C4-2B (cell line): ENCODE results near the gene ACR.
"Not testable (repeated sequence)": the region's sequence is repeated elsewhere in the genome, so short reads cannot be mapped to it uniquely, and the experiment has no call there.

Experiments used
- H3K27ac ChIP-seq: fragments of 450-650 bp; 2 replicates; pipeline ENCODE4 v1.5.1; 2017
- ZFX ChIP-seq: fragments of 450-650 bp; IDR thresholded peaks from 2 replicates; pipeline ENCODE4 v1.6.1; 2017
- TF ChIP-seq, protein P1 (sequence below): fragments of 450-650 bp; conservative IDR thresholded peaks from 2 replicates; pipeline ENCODE4 v1.5.1; 2017; ENCODE audit warnings: mild to moderate bottlenecking

The ACR gene

DNA sequence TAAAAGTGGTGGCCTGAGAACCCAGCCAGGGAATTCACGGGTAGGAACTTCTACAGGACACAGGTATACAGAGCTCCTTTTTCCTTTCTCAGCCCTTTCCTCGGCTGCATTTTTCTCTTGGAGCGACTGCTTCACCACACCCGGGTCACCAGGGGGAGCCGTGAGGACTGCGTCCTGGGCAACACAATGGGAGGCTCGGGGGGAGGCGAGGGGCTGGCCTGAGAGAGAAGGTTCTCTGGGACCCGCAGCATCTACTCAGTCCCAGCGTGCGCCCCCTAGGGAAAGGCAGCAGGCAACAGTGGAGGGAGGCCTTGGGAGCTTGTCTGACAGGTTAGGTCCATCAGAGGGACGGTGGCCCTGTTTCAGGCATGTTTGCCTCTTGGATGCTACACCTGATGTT lies 37.1 kb downstream of the ACR start:
- TF ChIP-seq, protein P1, sequence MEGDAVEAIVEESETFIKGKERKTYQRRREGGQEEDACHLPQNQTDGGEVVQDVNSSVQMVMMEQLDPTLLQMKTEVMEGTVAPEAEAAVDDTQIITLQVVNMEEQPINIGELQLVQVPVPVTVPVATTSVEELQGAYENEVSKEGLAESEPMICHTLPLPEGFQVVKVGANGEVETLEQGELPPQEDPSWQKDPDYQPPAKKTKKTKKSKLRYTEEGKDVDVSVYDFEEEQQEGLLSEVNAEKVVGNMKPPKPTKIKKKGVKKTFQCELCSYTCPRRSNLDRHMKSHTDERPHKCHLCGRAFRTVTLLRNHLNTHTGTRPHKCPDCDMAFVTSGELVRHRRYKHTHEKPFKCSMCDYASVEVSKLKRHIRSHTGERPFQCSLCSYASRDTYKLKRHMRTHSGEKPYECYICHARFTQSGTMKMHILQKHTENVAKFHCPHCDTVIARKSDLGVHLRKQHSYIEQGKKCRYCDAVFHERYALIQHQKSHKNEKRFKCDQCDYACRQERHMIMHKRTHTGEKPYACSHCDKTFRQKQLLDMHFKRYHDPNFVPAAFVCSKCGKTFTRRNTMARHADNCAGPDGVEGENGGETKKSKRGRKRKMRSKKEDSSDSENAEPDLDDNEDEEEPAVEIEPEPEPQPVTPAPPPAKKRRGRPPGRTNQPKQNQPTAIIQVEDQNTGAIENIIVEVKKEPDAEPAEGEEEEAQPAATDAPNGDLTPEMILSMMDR, result peak; percentile 55
- H3K27ac ChIP-seq, result not testable (repeated sequence)

GRCh38 chr22:50777631-50778030 lies 39.6 kb downstream of the ACR start:
- H3K27ac ChIP-seq, result not testable (repeated sequence)

- not testable (repeated sequence) for H3K27ac ChIP-seq
These were observed 42.2 kb downstream of the ACR start for GRCh38 chr22:50780244-50780643.

DNA sequence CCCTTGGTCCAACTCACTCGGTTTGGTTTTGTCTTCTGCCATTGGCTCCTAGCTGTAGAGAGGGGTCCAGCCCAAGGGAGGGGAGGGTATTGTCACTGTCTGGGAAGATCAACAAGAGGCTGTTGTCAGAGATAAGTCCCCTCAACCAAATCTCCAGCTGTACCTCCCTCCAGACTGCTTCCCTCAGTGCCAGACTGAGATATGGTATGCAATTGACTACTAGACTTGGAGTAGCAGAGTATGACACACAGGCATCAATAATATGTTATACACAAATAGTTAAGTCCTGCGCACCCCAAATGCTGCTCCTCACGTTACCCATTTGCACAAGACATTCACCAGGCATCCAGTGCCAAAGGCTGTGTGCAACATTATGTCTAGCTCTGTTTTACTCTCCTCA lies 44.2 kb downstream of the ACR start:
- H3K27ac ChIP-seq, result not testable (repeated sequence)

GRCh38 chr22:50783033-50783879 lies 45.3 kb downstream of the ACR start, which contains the start of gene RABL2B:
Gene RABL2B (minus strand): TSS chr22:50783636. CDS start chr22:50782294, 1,342 bp downstream.
- peak within 1 kb of the TSS; percentile 67 for H3K27ac ChIP-seq
- TF ChIP-seq ZFX, result 0 out of 2 replicates have a peak, but pooled peaks have one; percentile 14

DNA sequence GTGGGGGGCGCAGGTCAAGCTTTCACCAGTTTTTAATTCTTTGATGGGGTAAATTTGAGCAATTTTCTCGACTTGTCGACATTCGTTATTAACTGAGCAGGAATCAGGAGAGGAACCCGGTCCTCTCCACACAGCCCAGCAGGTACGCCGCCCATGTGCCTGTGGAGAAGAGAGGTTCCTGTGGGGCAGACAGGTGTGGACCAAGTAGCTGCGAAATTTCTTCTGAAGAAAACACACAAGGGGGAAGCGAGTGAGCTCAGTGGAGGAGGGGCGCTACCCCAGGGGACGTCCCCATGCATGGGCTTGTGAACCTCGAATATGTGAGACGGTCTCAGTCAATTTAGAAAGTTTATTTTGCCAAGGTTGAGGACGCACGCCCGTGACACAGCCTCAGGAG lies 45.9 kb downstream of the ACR start:
- H3K27ac ChIP-seq, result not testable (repeated sequence)

- H3K27ac ChIP-seq, result not testable (repeated sequence)
These were observed 47.3 kb downstream of the ACR start for GRCh38 chr22:50785289-50785688.

- H3K27ac ChIP-seq, result not testable (repeated sequence)
These were observed 48.9 kb downstream of the ACR start for GRCh38 chr22:50786936-50787335.
